ENCODE measurements around the gene POU3F3. TPM values are rescaled to one million over a fixed set of nuclear protein-coding genes. Genes with fewer than 3 reads are reported as not detected.
A peak's percentile ranks its signal among the peaks of the same experiment; 100 is the strongest.

Gene POU3F3
- under 1 TPM in 1 of 2 donors, not detected in 1; 0.79 TPM for total RNA-seq

DNA sequence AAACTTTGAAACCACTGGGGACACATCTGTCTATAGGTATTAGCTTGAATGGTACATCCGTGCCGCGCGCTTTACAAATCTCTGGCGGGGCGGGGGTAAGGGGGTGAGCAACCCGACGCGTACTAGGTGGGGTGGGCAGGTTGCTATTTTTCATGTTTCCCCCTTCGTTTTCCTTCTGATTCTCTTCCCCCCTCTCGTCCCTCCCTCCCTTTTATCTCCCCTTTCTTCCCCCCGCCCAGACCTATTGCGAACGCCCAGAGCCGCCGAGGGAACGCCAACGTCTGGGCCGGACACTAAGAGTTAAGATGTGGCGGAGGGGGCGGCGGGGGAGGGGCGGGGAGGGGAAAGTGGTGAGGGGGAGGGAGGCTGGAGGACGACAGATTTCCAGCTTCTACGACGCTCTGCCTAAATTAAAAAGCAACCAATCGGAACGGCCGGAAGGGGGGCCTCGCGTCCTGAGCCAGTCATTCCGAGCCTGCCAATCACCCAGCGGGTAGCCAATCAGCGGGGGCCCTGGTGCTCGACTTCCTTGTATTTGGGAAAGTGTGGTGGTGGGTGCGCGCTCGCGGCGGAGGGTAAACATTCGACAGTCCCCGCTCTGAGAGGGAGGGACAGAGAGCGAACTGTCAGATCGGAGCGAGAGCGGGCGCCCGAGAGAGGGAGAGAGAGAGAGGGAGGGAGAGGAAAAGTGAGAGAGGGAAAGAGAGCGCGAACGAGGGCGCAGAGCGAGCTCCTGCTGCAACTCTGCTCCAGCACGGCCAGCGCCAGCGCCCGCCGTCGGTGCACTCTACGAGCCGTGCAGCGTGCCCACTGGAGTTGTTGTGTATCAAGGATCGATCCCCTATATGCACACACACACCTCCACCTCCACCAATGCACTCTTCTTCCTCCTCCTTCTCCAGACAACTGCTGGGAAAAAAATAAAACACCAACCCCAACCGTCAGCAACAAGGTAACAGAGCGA is at the start of gene POU3F3:
TSS of gene POU3F3 (plus strand) at position 582 of the 964 bp plus-strand sequence. CDS start 1,396 bp downstream, outside the sequence.
- Histone ChIP-seq H3K27me3 (peaks cover 66 to 67% of the 10 kb centered on the region in 2 donors), H3K4me3 (peak within 1 kb of the TSS; percentile 17 to 43)

GRCh38 chr2:104804148-104804890 is 49.6 kb upstream of the POU3F3 start:
- no peak for DNase-seq (ENCODE audit: low spot score)
- Histone ChIP-seq H3K9me3 (no peaks in the 10 kb centered on the region), H3K27me3 (no peaks in the 10 kb centered on the region), H3K4me3 (no peak overlapping the region), H3K4me1 (no peaks in the 10 kb centered on the region), H3K27ac (no peak overlapping the region), H3K36me3 (no peaks in the 10 kb centered on the region)
- no peak for TF ChIP-seq CTCF (IDR thresholded peaks at IDR 0.05)

More for the DNA sequence above, at the start of gene POU3F3:
- Histone ChIP-seq H3K9me3 (no peaks in the 10 kb centered on the region), H3K4me1 (peaks cover 0 to 49% of the 10 kb centered on the region in 2 donors), H3K27ac (no peak within 1 kb of the TSS), H3K36me3 (no peaks in the 10 kb centered on the region)
- TF ChIP-seq CTCF (IDR thresholded peaks at IDR 0.05), result no peak
- DNase-seq (ENCODE audit: low spot score), result no peak

DNA sequence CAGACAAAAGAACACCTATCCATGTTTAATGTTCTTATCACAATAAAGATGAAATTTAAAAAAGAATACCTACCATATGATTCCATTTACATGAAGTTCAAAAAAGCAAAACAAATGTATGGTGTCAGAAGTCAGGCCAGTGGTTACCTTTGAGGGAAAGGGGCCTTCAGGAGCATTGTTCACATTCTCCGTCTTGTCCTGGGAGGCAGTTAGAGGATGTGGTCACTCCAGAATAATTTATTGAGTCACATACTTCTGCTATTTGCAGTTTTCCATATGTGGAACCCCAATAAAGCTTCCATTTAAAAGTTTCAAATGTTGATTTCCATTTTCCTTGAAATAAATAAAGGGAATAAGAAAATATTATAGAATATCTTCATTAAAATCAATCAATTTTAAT is 41.6 kb upstream of the POU3F3 start:
- H3K9me3 ChIP-seq, result no peaks in the 10 kb centered on the region
- no peak overlapping the region for H3K27ac ChIP-seq
- no peaks in the 10 kb centered on the region for H3K36me3 ChIP-seq
- no peak for TF ChIP-seq CTCF (IDR thresholded peaks at IDR 0.05)
- no peaks in the 10 kb centered on the region for H3K4me1 ChIP-seq
- H3K4me3 ChIP-seq, result no peak overlapping the region
- DNase-seq (ENCODE audit: low spot score), result no peak
- no peaks in the 10 kb centered on the region for H3K27me3 ChIP-seq

DNA sequence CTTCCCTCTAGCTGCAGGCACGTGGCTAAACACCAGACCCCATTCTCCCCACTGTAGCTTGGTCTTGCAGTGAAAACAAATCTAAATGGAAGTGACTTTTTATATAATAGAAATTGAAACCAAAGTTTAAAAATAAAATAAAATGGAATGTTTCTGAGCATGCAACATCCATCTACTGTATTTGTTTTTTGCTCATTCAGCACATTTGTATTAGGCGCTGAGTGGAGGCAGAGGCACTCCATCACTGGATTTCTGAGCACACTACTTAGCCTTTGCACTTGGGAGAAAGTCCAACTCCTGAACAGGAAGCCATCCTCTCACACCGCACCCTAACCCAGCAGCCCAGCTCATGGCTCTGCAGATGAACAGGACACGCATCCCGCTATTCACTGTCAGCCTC is 37.8 kb upstream of the POU3F3 start:
- no peak for TF ChIP-seq CTCF (IDR thresholded peaks at IDR 0.05)
- H3K4me1 ChIP-seq, result no peaks in the 10 kb centered on the region
- no peaks in the 10 kb centered on the region for H3K27me3 ChIP-seq
- no peak overlapping the region for H3K27ac ChIP-seq
- no peaks in the 10 kb centered on the region for H3K36me3 ChIP-seq
- no peaks in the 10 kb centered on the region for H3K9me3 ChIP-seq
- no peak for DNase-seq (ENCODE audit: low spot score)
- H3K4me3 ChIP-seq, result no peak overlapping the region

- no peak for DNase-seq (ENCODE audit: low spot score)
- Histone ChIP-seq H3K27ac (no peak overlapping the region), H3K27me3 (no peaks in the 10 kb centered on the region), H3K36me3 (no peaks in the 10 kb centered on the region), H3K4me1 (no peaks in the 10 kb centered on the region), H3K4me3 (no peak overlapping the region), H3K9me3 (no peaks in the 10 kb centered on the region)
- TF ChIP-seq CTCF (IDR thresholded peaks at IDR 0.05), result no peak
Measured at GRCh38 chr2:104818264-104818663, 35.7 kb upstream of the POU3F3 start.
